Bronchial smooth muscle cell (primary cell): ENCODE data around the gene SLC12A9. TPM values are rescaled to one million over a fixed set of nuclear protein-coding genes. Genes with fewer than 3 reads are reported as not detected.

ENCODE experiments used
- total RNA-seq: library from RNA; depleted of rRNA; stranded (reverse); fragments of >200 nt; gene quantifications from 2 replicates; pipeline ENCODE4 v1.2.1, GENCODE V29; 2014

SLC12A9 gene
- 9.4 and 14.5 TPM in 2 replicates for total RNA-seq

GRCh38 chr7:100852048-100852872, at the start of gene SLC12A9:
Gene SLC12A9, plus strand, starts transcription at chr7:100852713. Its CDS starts 1,485 bp downstream, at chr7:100854198.

GRCh38 chr7:100827330-100828226, 24.9 kb upstream of the SLC12A9 start, which contains the start of gene EPHB4:
Gene EPHB4, minus strand, starts transcription at chr7:100827523. Its CDS starts 493 bp downstream, at chr7:100827030.

GRCh38 chr7:100867040-100867775, 14.7 kb downstream of the SLC12A9 start, which contains the start of gene TRIP6:
Gene TRIP6, plus strand, starts transcription at chr7:100867387. Its CDS starts 111 bp downstream, at chr7:100867498.

GRCh38 chr7:100874577-100875355, 22.3 kb downstream of the SLC12A9 start, which contains the start of gene SRRT:
Gene SRRT, plus strand, starts transcription at chr7:100875103. Its CDS starts 488 bp downstream, at chr7:100875591.

GRCh38 chr7:100888988-100889750, 36.7 kb downstream of the SLC12A9 start, which contains the start of gene UFSP1:
Gene UFSP1, minus strand, starts transcription at chr7:100889715. Its CDS starts 444 bp downstream, at chr7:100889271.

GRCh38 chr7:100895701-100895955, 43.1 kb downstream of the SLC12A9 start, which contains the start of gene ACHE:
Gene ACHE, minus strand, starts transcription at chr7:100895888. Its CDS starts 1,656 bp downstream, at chr7:100894232.

Other genes starting within 250 kb of the SLC12A9 start
- gene MOSPD3, start 240.2 kb upstream of the SLC12A9 start, total RNA-seq, result 4.0 and 5.4 TPM in 2 replicates
- gene TFR2, start 211.2 kb upstream of the SLC12A9 start, total RNA-seq, result 0.26 TPM in 1 of 2 replicates, not detected in the other
- not detected in 2 replicates for gene ACTL6B, start 196.3 kb upstream of the SLC12A9 start, total RNA-seq
- 53.9 and 54.8 TPM in 2 replicates for gene GNB2, start 179.0 kb upstream of the SLC12A9 start, total RNA-seq
- gene GIGYF1, start 158.5 kb upstream of the SLC12A9 start, total RNA-seq, result 13.6 and 22.8 TPM in 2 replicates
- 26.2 and 31.2 TPM in 2 replicates for gene POP7, start 146.6 kb upstream of the SLC12A9 start, total RNA-seq
- gene EPO, start 132.2 kb upstream of the SLC12A9 start, total RNA-seq, result not detected in 2 replicates
- not detected in 2 replicates for gene ZAN, start 119.1 kb upstream of the SLC12A9 start, total RNA-seq
- gene EPHB4, start 25.2 kb upstream of the SLC12A9 start, total RNA-seq, result 41.0 and 95.5 TPM in 2 replicates
- 73.1 and 81.6 TPM in 2 replicates for gene TRIP6, start 14.7 kb downstream of the SLC12A9 start, total RNA-seq
- 35.1 and 40.8 TPM in 2 replicates for gene SRRT, start 22.4 kb downstream of the SLC12A9 start, total RNA-seq
- gene UFSP1, start 37.0 kb downstream of the SLC12A9 start, total RNA-seq, result 2.7 and 5.4 TPM in 2 replicates
- under 0.01 and 0.17 TPM in 2 replicates for gene ACHE, start 43.2 kb downstream of the SLC12A9 start, total RNA-seq
- under 0.01 TPM in 1 of 2 replicates, not detected in the other for gene MUC3A, start 96.8 kb downstream of the SLC12A9 start, total RNA-seq
- 0.32 and 0.34 TPM in 2 replicates for gene MUC12, start 116.9 kb downstream of the SLC12A9 start, total RNA-seq
- gene MUC17, start 167.4 kb downstream of the SLC12A9 start, total RNA-seq, result not detected in 2 replicates
- 23.2 and 36.1 TPM in 2 replicates for gene TRIM56, start 232.8 kb downstream of the SLC12A9 start, total RNA-seq